Bronchial smooth muscle cell (primary cell): ENCODE measurements around the gene KRTAP22-1. TPM values are rescaled to one million over a fixed set of nuclear protein-coding genes. Genes with fewer than 3 reads are reported as not detected.

ENCODE experiments used
- total RNA-seq: library from RNA; depleted of rRNA; stranded (reverse); fragments of >200 nt; gene quantifications from 2 replicates; pipeline ENCODE4 v1.2.1, GENCODE V29; 2014

The KRTAP22-1 gene
- not detected in 2 replicates for total RNA-seq

GRCh38 chr21:30600787-30601186 lies at the start of gene KRTAP22-1:
KRTAP22-1 (plus strand) TSS chr21:30601087.

GRCh38 chr21:30561264-30561895 lies 39.5 kb upstream of the KRTAP22-1 start, which contains the start of gene KRTAP19-7:
KRTAP19-7 (minus strand) TSS chr21:30561314; CDS start chr21:30561289, 25 bp downstream.

GRCh38 chr21:30590297-30590696 lies 10.6 kb upstream of the KRTAP22-1 start, which contains the start of gene KRTAP22-2:
KRTAP22-2 (minus strand) TSS chr21:30590397.

GRCh38 chr21:30592140-30592539 lies 8.7 kb upstream of the KRTAP22-1 start, which contains the start of gene KRTAP6-3:
KRTAP6-3 (plus strand) TSS chr21:30592440; CDS start chr21:30592446, 6 bp downstream.

GRCh38 chr21:30598802-30599201 lies 2.1 kb upstream of the KRTAP22-1 start, which contains the start of gene KRTAP6-2:
KRTAP6-2 (minus strand) TSS chr21:30598902; CDS start chr21:30598874, 28 bp downstream.

GRCh38 chr21:30613836-30614235 lies 12.9 kb downstream of the KRTAP22-1 start, which contains the start of gene KRTAP6-1:
KRTAP6-1 (minus strand) TSS chr21:30613930; CDS start chr21:30613904, 26 bp downstream.

GRCh38 chr21:30616125-30616524 lies 15.2 kb downstream of the KRTAP22-1 start, which contains the start of gene KRTAP20-1:
KRTAP20-1 (plus strand) TSS chr21:30616425; CDS start chr21:30616455, 30 bp downstream.

GRCh38 chr21:30620522-30620921 lies 19.6 kb downstream of the KRTAP22-1 start, which contains the start of gene KRTAP20-4:
KRTAP20-4 (plus strand) TSS chr21:30620627.

GRCh38 chr21:30634906-30635305 lies 34.0 kb downstream of the KRTAP22-1 start, which contains the start of gene KRTAP20-2:
KRTAP20-2 (plus strand) TSS chr21:30635206; CDS start chr21:30635264, 58 bp downstream.

GRCh38 chr21:30642564-30642963 lies 41.7 kb downstream of the KRTAP22-1 start, which contains the start of gene KRTAP20-3:
KRTAP20-3 (plus strand) TSS chr21:30642864.

Other genes starting within 250 kb of the KRTAP22-1 start
- not detected in 2 replicates for gene KRTAP13-2, start 228.8 kb upstream of the KRTAP22-1 start, total RNA-seq
- gene KRTAP13-1, start 205.1 kb upstream of the KRTAP22-1 start, total RNA-seq: not detected in 2 replicates
- not detected in 2 replicates for gene KRTAP13-3, start 175.2 kb upstream of the KRTAP22-1 start, total RNA-seq
- not detected in 2 replicates for gene KRTAP13-4, start 170.9 kb upstream of the KRTAP22-1 start, total RNA-seq
- not detected in 2 replicates for gene KRTAP15-1, start 160.8 kb upstream of the KRTAP22-1 start, total RNA-seq
- gene KRTAP19-1, start 120.7 kb upstream of the KRTAP22-1 start, total RNA-seq: not detected in 2 replicates
- gene KRTAP19-2, start 113.7 kb upstream of the KRTAP22-1 start, total RNA-seq: not detected in 2 replicates
- not detected in 2 replicates for gene KRTAP19-3, start 109.1 kb upstream of the KRTAP22-1 start, total RNA-seq
- gene KRTAP19-4, start 103.9 kb upstream of the KRTAP22-1 start, total RNA-seq: not detected in 2 replicates
- not detected in 2 replicates for gene KRTAP19-5, start 98.9 kb upstream of the KRTAP22-1 start, total RNA-seq
- not detected in 2 replicates for gene KRTAP19-6, start 59.2 kb upstream of the KRTAP22-1 start, total RNA-seq
- not detected in 2 replicates for gene KRTAP19-7, start 39.8 kb upstream of the KRTAP22-1 start, total RNA-seq
- gene KRTAP22-2, start 10.7 kb upstream of the KRTAP22-1 start, total RNA-seq: not detected in 2 replicates
- gene KRTAP6-3, start 8.6 kb upstream of the KRTAP22-1 start, total RNA-seq: not detected in 2 replicates
- not detected in 2 replicates for gene KRTAP6-2, start 2.2 kb upstream of the KRTAP22-1 start, total RNA-seq
- not detected in 2 replicates for gene KRTAP6-1, start 12.8 kb downstream of the KRTAP22-1 start, total RNA-seq
- not detected in 2 replicates for gene KRTAP20-1, start 15.3 kb downstream of the KRTAP22-1 start, total RNA-seq
- gene KRTAP20-4, start 19.5 kb downstream of the KRTAP22-1 start, total RNA-seq: not detected in 2 replicates
- gene KRTAP20-2, start 34.1 kb downstream of the KRTAP22-1 start, total RNA-seq: not detected in 2 replicates
- not detected in 2 replicates for gene KRTAP20-3, start 41.8 kb downstream of the KRTAP22-1 start, total RNA-seq
- not detected in 2 replicates for gene KRTAP21-3, start 117.7 kb downstream of the KRTAP22-1 start, total RNA-seq
- gene KRTAP21-2, start 146.2 kb downstream of the KRTAP22-1 start, total RNA-seq: not detected in 2 replicates
- gene KRTAP21-1, start 154.3 kb downstream of the KRTAP22-1 start, total RNA-seq: not detected in 2 replicates
- not detected in 2 replicates for gene KRTAP8-1, start 212.2 kb downstream of the KRTAP22-1 start, total RNA-seq
- not detected in 2 replicates for gene KRTAP7-1, start 228.7 kb downstream of the KRTAP22-1 start, total RNA-seq